Measurements from ENCODE around the gene SPEM1. TPM values are rescaled to one million over a fixed set of nuclear protein-coding genes. Genes with fewer than 3 reads are reported as not detected.

SPEM1 gene
- polyA plus RNA-seq, 4 donors = 0.09 TPM; not detected in 3

DNA sequence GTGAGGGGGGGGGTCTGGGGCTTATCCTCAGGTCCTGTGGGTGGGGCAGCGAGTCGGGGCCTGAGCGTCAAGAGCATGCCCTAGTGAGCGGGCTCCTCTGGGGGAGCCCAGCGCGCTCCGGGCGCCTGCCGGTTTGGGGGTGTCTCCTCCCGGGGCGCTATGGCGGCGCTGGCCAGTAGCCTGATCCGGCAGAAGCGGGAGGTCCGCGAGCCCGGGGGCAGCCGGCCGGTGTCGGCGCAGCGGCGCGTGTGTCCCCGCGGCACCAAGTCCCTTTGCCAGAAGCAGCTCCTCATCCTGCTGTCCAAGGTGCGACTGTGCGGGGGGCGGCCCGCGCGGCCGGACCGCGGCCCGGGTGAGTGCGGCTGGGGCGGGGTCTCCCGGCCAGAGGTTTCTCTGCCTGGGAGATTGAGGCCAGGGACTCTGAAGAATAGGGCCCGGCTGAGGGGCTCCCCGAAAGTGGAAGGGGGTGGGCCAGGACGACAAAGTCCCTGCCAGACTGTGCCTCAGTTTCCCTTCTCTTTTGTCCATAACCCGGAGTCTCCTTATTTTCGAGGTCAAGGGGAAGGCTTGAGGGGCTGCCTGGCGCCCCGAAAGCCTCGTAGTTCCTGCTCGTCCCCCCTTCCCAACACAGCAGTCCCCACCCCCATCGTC is 19.5 kb downstream of the SPEM1 start, which contains the start of gene FGF11:
TSS of gene FGF11 (plus strand) at position 51 of the 651 bp plus-strand sequence. CDS start at position 160, 109 bp downstream.
- no peak for DNase-seq (ENCODE audit: low read depth in 4 of 4, low spot score in 3 of 4)

- no peak for DNase-seq (ENCODE audit: low read depth in 4 of 4, low spot score in 3 of 4)
Observed at GRCh38 chr17:7440113-7440833, 20.1 kb downstream of the SPEM1 start.

- DNase-seq (ENCODE audit: low read depth in 4 of 4, low spot score in 3 of 4) = no peak
Observed at GRCh38 chr17:7440834-7441195, 20.7 kb downstream of the SPEM1 start.

GRCh38 chr17:7441266-7441665 is 21.1 kb downstream of the SPEM1 start:
- DNase-seq (ENCODE audit: low read depth in 4 of 4, low spot score in 3 of 4) = no peak

DNA sequence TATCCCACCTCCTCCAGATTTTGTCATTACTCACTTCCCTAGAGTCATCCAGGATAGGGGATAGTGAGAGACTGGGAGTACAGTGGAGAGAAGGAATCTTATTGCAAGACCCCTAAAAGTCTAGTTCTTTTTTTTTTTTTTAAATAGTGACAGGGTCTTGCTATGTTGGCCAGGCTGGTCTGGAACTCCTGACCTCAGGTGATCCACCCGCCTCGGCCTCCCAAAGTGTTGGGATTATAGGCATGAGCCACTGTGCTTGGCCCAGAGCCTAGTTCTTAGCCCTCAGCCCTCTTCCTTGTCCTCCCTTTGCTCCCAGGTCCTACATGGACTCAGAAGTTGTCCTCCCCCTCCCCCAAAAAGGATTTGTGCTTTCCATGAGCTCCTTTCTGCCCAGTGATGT is 22.0 kb downstream of the SPEM1 start:
- no peak for DNase-seq (ENCODE audit: low read depth in 4 of 4, low spot score in 3 of 4)

DNA sequence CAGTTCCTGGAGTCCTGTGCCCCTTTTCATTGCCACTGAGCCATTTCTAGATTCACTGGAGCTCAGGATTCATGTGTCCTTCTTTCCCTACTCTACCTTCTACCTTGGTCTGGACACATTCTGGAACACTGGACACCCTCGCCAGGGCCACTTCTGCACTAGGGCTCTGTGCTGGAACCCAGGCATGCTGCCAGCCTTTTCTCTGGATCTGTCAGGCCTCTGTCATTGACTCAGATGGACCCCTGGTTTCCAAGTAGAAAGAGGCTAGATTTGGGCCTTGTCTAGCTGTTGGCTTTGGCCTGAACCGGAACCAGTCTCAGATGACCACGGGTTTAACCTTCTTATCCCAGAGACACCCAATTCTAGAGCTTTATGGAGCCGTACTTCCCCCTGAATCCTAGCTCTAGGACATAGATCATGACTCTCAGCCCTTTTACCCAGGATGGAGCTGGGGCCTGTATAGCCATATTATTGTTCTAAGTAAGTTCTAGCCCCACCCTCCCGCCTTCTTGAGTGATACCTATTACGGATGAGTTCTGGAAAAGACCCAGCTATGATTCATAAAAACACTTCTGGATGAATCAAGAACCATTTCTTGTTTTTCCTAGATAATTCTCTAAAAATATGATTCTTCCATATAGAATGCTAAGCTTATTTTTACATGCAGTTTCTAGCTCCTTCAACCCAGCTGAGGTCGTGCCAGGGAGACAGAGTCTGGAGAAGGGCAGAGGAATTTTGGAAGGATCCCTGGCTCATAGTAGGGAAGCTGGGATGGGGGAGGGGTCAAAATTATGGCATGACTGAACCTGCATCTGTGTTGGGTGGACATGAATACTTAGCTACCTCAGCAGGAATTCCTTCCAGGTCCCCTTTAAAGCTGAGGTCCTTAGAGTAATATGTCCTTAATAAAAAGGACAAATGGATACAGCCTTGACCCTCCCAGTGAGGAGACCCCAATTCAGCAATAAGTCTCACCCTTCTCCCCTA is 23.7 kb downstream of the SPEM1 start:
- no peak for DNase-seq (ENCODE audit: low read depth in 4 of 4, low spot score in 3 of 4)

GRCh38 chr17:7444682-7445618 is 24.8 kb downstream of the SPEM1 start, which contains the start of gene CHRNB1:
TSS of gene CHRNB1 (plus strand) at chr17:7445061. CDS start at chr17:7445128, 67 bp downstream.
- DNase-seq (ENCODE audit: low read depth in 4 of 4, low spot score in 3 of 4) = no peak

DNA sequence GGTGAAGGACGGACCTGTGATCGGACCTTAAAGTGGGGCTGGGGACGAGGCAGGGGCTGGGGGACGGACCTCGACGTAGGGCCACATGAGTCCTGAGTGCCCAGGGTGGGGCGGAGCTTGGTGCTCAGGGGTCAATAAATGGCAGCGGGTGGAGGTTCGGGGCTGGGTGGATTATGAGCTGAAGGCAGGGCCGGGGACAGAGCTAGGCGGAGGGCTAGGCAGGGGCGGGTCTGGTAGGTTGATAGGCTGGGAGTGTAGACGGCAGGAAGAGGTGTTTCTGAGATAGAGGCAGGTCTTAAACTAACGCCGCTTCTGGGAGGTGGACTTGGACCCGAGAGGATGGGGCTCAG is 25.5 kb downstream of the SPEM1 start:
- DNase-seq (ENCODE audit: low read depth in 4 of 4, low spot score in 3 of 4) = no peak

DNA sequence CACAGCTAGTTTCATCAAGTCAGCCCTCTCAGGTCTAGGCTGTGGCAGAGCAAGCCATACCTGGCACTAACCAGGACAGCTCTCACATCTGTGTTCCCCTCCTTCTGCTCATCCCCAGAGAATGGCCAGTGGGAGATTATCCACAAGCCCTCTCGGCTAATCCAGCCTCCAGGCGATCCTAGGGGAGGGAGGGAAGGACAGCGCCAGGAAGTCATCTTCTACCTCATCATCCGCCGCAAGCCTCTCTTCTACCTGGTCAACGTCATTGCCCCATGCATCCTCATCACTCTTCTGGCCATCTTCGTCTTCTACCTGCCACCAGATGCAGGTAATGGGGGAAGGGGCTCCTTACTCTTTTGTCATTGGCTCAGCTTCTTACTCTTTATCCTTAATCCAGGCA is 28.3 kb downstream of the SPEM1 start:
- no peak for DNase-seq (ENCODE audit: low read depth in 4 of 4, low spot score in 3 of 4)

- no peak for DNase-seq (ENCODE audit: low read depth in 4 of 4, low spot score in 3 of 4)
Observed at GRCh38 chr17:7459961-7460545, 39.9 kb downstream of the SPEM1 start.

DNA sequence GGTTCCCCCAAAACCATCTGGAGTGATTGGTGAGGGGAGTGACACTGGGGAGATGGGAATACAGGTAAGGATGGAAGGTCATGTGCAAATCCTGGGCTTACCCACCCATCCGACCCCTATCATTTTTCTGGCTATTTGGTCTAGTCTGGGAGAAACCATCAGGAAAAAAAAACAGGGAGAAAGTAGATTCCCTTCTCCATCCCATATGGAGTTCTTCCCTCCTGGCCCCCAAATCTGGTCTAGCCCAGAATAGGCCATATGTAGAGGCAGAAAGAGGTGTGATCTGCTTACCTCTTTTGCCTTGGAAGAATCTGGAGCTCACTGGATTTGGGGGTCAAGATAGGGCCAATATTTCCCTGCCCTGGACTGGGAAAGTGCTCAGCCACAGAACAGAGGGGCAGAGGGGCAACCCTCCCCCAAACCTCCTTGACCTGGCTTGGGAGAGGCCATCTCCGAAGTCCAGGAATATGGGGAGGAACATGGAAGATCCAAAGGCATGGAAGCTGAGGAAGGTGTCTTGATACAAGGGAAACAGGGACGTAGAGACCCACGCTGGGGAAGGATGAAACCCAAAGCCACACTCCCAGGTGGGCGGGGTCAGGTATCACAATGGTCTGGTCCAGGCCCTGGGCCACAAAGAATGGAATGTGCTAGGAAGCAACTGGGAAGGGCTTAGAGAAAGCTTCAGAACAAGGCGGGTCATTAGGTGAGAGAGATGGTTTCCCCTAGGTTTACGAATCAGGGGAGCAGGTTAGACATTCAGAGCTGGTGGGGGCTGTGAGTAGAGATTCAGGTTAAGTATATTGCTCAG is 40.9 kb downstream of the SPEM1 start:
- no peak for DNase-seq (ENCODE audit: low read depth in 4 of 4, low spot score in 3 of 4)

GRCh38 chr17:7462474-7463371 is 42.6 kb downstream of the SPEM1 start:
- DNase-seq (ENCODE audit: low read depth in 4 of 4, low spot score in 3 of 4) = no peak

DNA sequence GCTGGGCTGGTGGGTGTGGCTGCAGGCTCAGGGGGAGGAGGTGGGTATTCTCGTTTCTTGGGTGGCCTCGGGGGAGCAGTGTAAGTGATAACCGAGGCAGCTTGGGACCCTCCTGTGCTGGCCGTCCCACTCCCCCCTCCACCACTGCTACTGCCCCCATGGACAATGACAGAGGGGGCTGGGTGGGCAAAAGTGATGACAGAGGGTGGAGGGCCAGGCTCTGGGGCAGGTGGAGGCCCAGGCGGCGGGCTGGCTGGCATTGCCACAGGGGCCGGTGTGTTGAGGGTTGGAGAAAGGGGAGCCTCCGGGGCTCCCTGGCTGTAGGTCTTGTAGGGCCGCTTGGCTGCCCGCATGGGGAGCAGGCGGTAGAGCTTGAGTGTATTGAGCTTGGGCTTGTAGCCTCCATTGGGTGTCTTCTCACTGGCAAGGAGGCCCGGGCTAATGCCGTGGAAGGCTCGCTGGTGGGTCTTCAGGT is 43.3 kb downstream of the SPEM1 start:
- DNase-seq (ENCODE audit: low read depth in 4 of 4, low spot score in 3 of 4) = no peak

DNA sequence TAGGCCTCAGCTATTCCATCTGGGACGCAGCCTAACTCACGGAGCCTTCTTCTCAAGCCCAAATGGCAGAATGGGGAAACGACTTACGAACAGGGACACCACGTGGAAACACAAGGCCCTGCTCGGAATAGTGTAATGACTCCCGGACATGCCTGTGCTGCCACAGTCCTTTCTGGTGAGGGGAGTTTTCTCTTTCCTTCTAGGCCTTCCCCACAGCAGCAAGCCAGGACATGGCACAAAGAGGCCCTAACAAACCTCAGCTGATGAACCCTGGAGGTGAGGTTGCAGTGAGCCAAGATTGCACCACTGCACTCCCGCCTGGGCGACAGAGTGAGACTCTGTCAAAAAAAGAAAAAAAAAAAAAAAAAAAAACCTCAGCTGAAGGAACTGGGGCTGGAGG is 44.0 kb downstream of the SPEM1 start:
- DNase-seq (ENCODE audit: low read depth in 4 of 4, low spot score in 3 of 4) = no peak

DNA sequence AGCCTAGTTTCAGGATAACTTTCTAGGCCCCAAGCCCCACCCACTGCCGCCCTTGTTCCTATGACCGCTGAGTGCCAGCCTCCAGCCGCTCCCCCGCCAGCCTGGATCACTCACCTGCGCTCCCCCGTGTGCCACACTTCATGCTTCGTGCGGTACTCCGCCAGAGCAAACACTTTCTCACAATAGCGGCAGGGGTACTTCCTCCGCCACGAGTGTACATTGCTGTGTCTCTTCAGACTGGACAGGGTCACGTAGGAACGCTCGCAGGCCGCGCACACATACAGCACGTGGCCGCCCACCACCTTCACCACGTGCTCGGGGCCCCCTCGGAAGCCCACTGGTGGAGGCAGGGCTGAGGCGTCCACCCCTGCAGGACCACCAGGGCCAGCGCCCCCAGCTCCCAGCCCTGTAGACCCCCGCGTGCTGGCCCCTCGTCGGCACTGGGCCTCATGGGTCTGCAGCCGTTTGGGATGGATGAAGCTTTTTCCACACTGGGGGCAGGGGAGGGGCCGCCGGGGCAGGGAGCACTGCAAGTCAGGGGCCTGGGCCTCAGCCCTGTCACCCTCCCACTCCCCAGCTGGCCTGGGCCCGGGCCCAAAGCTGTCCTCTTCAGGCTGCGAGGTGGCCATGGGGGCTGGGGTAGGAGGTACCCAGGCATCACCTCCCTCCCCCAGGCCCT is 45.6 kb downstream of the SPEM1 start:
- no peak for DNase-seq (ENCODE audit: low read depth in 4 of 4, low spot score in 3 of 4)

- DNase-seq (ENCODE audit: low read depth in 4 of 4, low spot score in 3 of 4) = no peak
Observed at GRCh38 chr17:7466318-7466638, 46.2 kb downstream of the SPEM1 start.

- no peak for DNase-seq (ENCODE audit: low read depth in 4 of 4, low spot score in 3 of 4)
Observed at GRCh38 chr17:7466639-7467341, 46.7 kb downstream of the SPEM1 start.

All from right renal pelvis (tissue), 4 donors.